Common myeloid progenitor, CD34-positive (primary cell): Measurements from ENCODE around the gene GALNT10.

Source experiments
- CTCF ChIA-PET: fragments of 350-600 bp; sonication (Branson Sonifier 250); formaldehyde crosslinking; loops from one replicate; lab custom pipeline; 2021; ENCODE audit warnings: antibody characterized with exemption; lab: Charles Lee
- POLR2A ChIA-PET: fragments of 350-600 bp; sonication (Branson Sonifier 250); formaldehyde crosslinking; loops from one replicate; lab custom pipeline; 2021; ENCODE audit warnings: antibody characterized with exemption; lab: Charles Lee
- DNase-seq, 3 donors: peaks; one replicate each; pipeline versions ENCODE4 v3.0.0 to v3.0.0-alpha.2; 2013
- H3K27ac ChIP-seq, 2 experiments: 1 replicate in 1 of 2; 2 replicates in 1 of 2; pipeline ENCODE4 v1.7.0; 2013; ENCODE audit warnings: inconsistent platforms in 2 of 2, low read length in 2 of 2, mild to moderate bottlenecking in 2 of 2, low read depth in 1 of 2, moderate library complexity in 1 of 2; ENCODE audit not compliant: severe bottlenecking in 2 of 2, insufficient read depth in 1 of 2, poor library complexity in 1 of 2
- H3K27me3 ChIP-seq, 5 experiments: replicated peaks in 2 of 5; 1 replicate in 3 of 5; 2 replicates in 2 of 5; pipeline versions ENCODE4 v1.6.1 to v1.7.0; 2013; ENCODE audit warnings: low read length in 4 of 5, mild to moderate bottlenecking in 2 of 5, moderate library complexity in 2 of 5, inconsistent platforms in 1 of 5; ENCODE audit not compliant: insufficient read depth in 5 of 5, control insufficient read depth in 4 of 5
- H3K36me3 ChIP-seq, 4 experiments: 1 replicate in 2 of 4; 2 replicates in 2 of 4; pipeline versions ENCODE4 v1.6.1 to v1.7.0; 2013; ENCODE audit warnings: low read length in 3 of 4, control low read depth in 1 of 4, mild to moderate bottlenecking in 1 of 4; ENCODE audit not compliant: control insufficient read depth in 4 of 4, insufficient read depth in 4 of 4
- H3K4me1 ChIP-seq, 4 experiments: 1 replicate in 3 of 4; 2 replicates in 1 of 4; pipeline versions ENCODE4 v1.6.1 to v1.7.1; 2013; ENCODE audit warnings: low read length in 3 of 4, mild to moderate bottlenecking in 3 of 4, control low read depth in 1 of 4, inconsistent platforms in 1 of 4, moderate library complexity in 1 of 4; ENCODE audit not compliant: control insufficient read depth in 4 of 4, insufficient read depth in 4 of 4; ENCODE audit errors: control extremely low read depth in 1 of 4
- H3K4me3 ChIP-seq, 7 experiments: 1 replicate in 4 of 7; 2 replicates in 3 of 7; pipeline versions ENCODE4 v1.5.1 to v1.7.0; 2013; ENCODE audit warnings: mild to moderate bottlenecking in 7 of 7, low read length in 6 of 7, moderate library complexity in 6 of 7, inconsistent platforms in 2 of 7, low read depth in 2 of 7, control low read depth in 1 of 7; ENCODE audit not compliant: insufficient read depth in 4 of 7, control insufficient read depth in 1 of 7; ENCODE audit errors: extremely low read depth in 1 of 7
- H3K9me3 ChIP-seq, 5 experiments: 1 replicate in 4 of 5; 2 replicates in 1 of 5; pipeline versions ENCODE4 v1.6.1 to v1.7.1; 2013; ENCODE audit warnings: low read length in 4 of 5, mild to moderate bottlenecking in 2 of 5, inconsistent platforms in 1 of 5, low read depth in 1 of 5, moderate library complexity in 1 of 5; ENCODE audit not compliant: control insufficient read depth in 4 of 5, insufficient read depth in 2 of 5; ENCODE audit errors: control extremely low read depth in 1 of 5
- WGBS: methylation state at CpG from one replicate; pipeline ENCODE4 v1.1.5; 2013; ENCODE audit not compliant: insufficient coverage; 5-methylcytosine and 5-hydroxymethylcytosine counted together

The GALNT10 gene

DNA sequence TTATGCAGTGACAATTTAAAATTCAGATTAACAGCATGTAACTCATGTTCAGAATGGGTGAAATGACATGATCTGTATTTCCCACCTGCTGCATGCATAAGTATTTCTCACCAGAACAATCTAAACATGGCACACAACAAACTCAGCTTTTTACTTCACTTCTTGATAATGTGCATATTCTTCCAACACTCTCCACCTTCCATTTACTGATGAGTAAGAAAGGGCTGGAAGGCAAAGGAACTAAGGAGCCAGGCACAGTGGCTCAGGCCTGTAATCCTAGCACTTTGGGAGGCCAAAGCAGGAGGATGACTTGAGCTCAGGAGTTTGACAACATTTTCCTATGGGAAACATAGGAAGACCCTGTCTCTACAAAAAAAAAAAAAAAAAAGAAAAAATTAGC, 219.5 kb downstream of the GALNT10 start:
- POLR2A ChIA-PET = no interaction called here
- Histone ChIP-seq H3K4me3 (no peak overlapping the region), H3K27ac (no peak overlapping the region), H3K9me3 (no peaks in the 10 kb centered on the region), H3K27me3 (no peaks in the 10 kb centered on the region), H3K4me1 (peaks cover 0 to 20% (median 19%) of the 10 kb centered on the region in 4 experiments), H3K36me3 (peaks cover 0 to 25% (median 14%) of the 10 kb centered on the region in 4 experiments)
- no peak for DNase-seq
- CTCF ChIA-PET = interaction anchor here (1.5 to 10.3 kb wide), 2 partner anchors 174 to 338 kb away, joined by 3 to 106 read pairs; no protein-coding TSS in a partner anchor

DNA sequence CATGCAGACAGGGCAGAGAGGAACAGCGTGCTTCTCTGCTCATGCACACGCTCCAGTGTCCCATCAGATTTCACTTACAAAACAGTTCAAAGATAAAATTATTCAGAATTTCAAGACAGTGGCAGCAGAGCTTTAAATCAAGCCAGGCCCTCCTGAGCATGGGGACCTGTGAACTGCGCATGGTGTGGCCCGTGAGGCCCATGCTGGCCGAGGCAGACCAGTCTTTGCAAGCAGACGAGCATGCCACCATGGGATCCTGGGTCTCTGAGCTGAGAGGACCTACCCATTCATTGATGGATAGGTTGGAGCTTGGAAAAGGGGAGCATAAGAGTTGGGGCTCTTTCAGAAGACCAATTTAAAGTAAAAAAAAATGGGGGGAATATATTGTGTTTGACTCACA, 220.3 kb downstream of the GALNT10 start:
- DNase-seq = no peak
- H3K36me3 ChIP-seq = peaks cover 0 to 27% (median 14%) of the 10 kb centered on the region in 4 experiments
- H3K4me1 ChIP-seq = peaks cover 0 to 14% (median 14%) of the 10 kb centered on the region in 4 experiments
- no peaks in the 10 kb centered on the region for H3K9me3 ChIP-seq
- CTCF ChIA-PET = interaction anchor here (0.7 to 10.3 kb wide), 3 partner anchors 13 to 338 kb away, joined by 3 to 106 read pairs (median 3); no protein-coding TSS in a partner anchor
- no peak overlapping the region for H3K4me3 ChIP-seq
- POLR2A ChIA-PET = no interaction called here
- H3K27me3 ChIP-seq = no peaks in the 10 kb centered on the region
- 75% methylated on average over 5 of the region's 6 CpGs for WGBS
- no peak overlapping the region for H3K27ac ChIP-seq

GRCh38 chr5:154411338-154411737, 220.8 kb downstream of the GALNT10 start:
- WGBS = 100% methylated on average over 5 of the region's 5 CpGs
- no peak for DNase-seq
- Histone ChIP-seq H3K27ac (no peak overlapping the region), H3K4me1 (peaks cover 0 to 17% (median 15%) of the 10 kb centered on the region in 4 experiments), H3K27me3 (no peaks in the 10 kb centered on the region), H3K36me3 (peaks cover 0 to 28% (median 14%) of the 10 kb centered on the region in 4 experiments), H3K4me3 (no peak overlapping the region), H3K9me3 (no peaks in the 10 kb centered on the region)
- CTCF ChIA-PET = interaction anchor here (1.0 to 10.3 kb wide), 2 partner anchors 25 to 339 kb away, joined by 3 to 106 read pairs; no protein-coding TSS in a partner anchor
- POLR2A ChIA-PET = no interaction called here

DNA sequence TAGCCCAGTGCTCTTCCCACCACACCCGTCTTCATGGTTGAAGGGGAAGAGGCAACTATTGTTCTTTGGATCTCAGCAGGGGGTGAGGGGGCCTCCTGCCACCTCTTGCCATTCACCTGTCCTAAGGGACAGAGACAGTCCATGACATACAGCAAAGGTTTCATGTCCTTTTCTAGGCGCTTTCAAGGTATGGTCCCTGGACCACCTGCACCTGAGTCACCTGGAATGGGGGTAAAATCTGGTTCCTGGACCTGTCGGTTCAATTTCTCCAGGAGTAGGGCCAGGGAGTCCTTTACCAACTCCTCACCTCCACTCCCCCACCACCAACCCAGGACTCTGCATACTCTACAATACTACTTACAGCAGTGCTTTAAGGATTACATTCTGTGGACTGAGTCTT, 221.8 kb downstream of the GALNT10 start:
- peaks cover 0 to 35% (median 14%) of the 10 kb centered on the region in 4 experiments for H3K36me3 ChIP-seq
- H3K9me3 ChIP-seq = no peaks in the 10 kb centered on the region
- peaks cover 0 to 15% (median 13%) of the 10 kb centered on the region in 4 experiments for H3K4me1 ChIP-seq
- 100% methylated on average over 3 of the region's 3 CpGs for WGBS
- no peak overlapping the region for H3K27ac ChIP-seq
- POLR2A ChIA-PET = no interaction called here
- no peak overlapping the region for H3K4me3 ChIP-seq
- CTCF ChIA-PET = no interaction called here
- no peak for DNase-seq
- H3K27me3 ChIP-seq = no peaks in the 10 kb centered on the region

DNA sequence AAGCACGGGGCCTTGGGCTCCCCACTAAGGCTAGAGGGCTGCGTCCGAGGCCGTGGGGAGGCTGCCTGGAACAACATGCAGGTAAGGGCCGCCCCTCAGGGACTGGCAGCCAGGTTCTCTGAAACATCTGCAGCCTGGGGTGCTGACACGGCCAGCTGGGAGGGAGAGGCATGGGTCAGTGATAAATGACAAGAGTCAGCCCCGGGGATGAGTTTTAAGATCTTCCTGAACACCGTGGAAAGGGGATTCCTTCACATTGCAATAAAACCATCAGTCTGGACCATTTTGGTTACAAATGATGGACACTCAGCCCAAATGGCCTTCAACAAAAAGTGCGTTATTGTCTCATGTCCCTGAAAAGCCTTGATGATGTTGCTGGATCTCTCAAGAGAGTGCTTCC, 222.4 kb downstream of the GALNT10 start:
- WGBS = 100% methylated on average over 9 of the region's 9 CpGs
- POLR2A ChIA-PET = no interaction called here

GRCh38 chr5:154415114-154415513, 224.6 kb downstream of the GALNT10 start:
- CTCF ChIA-PET = interaction anchor here (0.6 kb wide), 1 partner anchor 329 kb away, joined by 3 read pairs; no protein-coding TSS in a partner anchor
- WGBS = 76% methylated on average over 2 of the region's 6 CpGs
- H3K4me3 ChIP-seq = no peak overlapping the region
- no peak for DNase-seq
- H3K36me3 ChIP-seq = peaks cover 0 to 46% (median 22%) of the 10 kb centered on the region in 4 experiments
- no peaks in the 10 kb centered on the region for H3K9me3 ChIP-seq
- POLR2A ChIA-PET = interaction anchor here (0.6 kb wide), 1 partner anchor 148 kb away, joined by 5 read pairs; no protein-coding TSS in a partner anchor
- peaks cover 0 to 10% (median 8%) of the 10 kb centered on the region in 4 experiments for H3K4me1 ChIP-seq
- no peaks in the 10 kb centered on the region for H3K27me3 ChIP-seq
- no peak overlapping the region for H3K27ac ChIP-seq

More for the DNA sequence above, 222.4 kb downstream of the GALNT10 start:
- no peaks in the 10 kb centered on the region for H3K9me3 ChIP-seq
- H3K27ac ChIP-seq = no peak overlapping the region
- peaks cover 0 to 35% (median 15%) of the 10 kb centered on the region in 4 experiments for H3K36me3 ChIP-seq
- H3K4me3 ChIP-seq = no peak overlapping the region
- no peaks in the 10 kb centered on the region for H3K27me3 ChIP-seq
- H3K4me1 ChIP-seq = peaks cover 0 to 10% (median 8%) of the 10 kb centered on the region in 4 experiments
- CTCF ChIA-PET = no interaction called here
- no peak for DNase-seq

DNA sequence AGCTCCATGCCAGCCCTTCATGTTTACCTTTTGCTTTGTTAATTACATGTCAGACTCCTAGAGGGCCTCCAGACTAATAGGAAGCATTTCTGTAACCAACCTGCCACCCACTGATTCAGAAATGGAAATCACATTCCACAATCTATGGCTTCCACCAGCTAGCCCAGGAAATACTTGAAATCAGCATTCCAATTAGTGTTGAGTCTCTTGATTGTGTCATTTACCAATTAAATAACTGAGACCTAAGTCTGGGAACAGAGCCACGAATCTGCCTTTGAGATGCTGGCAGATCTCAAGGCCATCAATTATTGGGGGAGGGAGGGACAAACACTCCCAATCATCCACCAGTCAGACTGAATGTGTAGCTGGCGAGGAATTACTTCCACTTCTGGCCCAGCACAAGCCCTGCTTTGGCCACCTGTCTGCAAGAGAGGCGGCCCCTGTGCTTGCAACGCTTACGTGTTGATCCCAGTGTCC, 227.8 kb downstream of the GALNT10 start:
- Histone ChIP-seq H3K4me1 (peaks cover 0 to 10% (median 8%) of the 10 kb centered on the region in 4 experiments), H3K4me3 (no peak overlapping the region), H3K9me3 (peaks cover 0 to 4% (median 3%) of the 10 kb centered on the region in 5 experiments), H3K36me3 (peaks cover 2 to 25% (median 13%) of the 10 kb centered on the region in 4 experiments), H3K27me3 (no peaks in the 10 kb centered on the region), H3K27ac (no peak overlapping the region)
- ChIA-PET CTCF (interaction anchor here (1.1 kb wide), 1 partner anchor 188 kb away, joined by 3 read pairs; no protein-coding TSS in a partner anchor), POLR2A (interaction anchor here (0.6 kb wide), 1 partner anchor 35 kb away, joined by 3 read pairs; no protein-coding TSS in a partner anchor)
- DNase-seq = no peak
- 95% methylated on average over 5 of the region's 5 CpGs for WGBS
